Neural progenitor cell (in vitro differentiated cells): ENCODE results near the gene COL26A1. TPM values are rescaled to one million over a fixed set of nuclear protein-coding genes. Genes with fewer than 3 reads are reported as not detected.

Source experiments
- DNase-seq: peaks from one replicate; pipeline ENCODE4 v3.0.0-alpha.2; 2016; ENCODE audit warnings: low spot score
- H2AFZ ChIP-seq: fragments of 200-600 bp; sonication (generic); replicated peaks from 2 replicates; pipeline ENCODE4 v1.6.1; 2016; ENCODE audit warnings: antibody characterized with exemption
- H3F3A ChIP-seq: fragments of 200-600 bp; sonication (generic); 2 replicates; pipeline ENCODE4 v1.6.1; 2016; ENCODE audit warnings: antibody characterized with exemption, low read depth
- H3K27ac ChIP-seq: fragments of 200-600 bp; sonication (generic); 2 replicates; pipeline ENCODE4 v1.5.1; 2016; ENCODE audit warnings: mild to moderate bottlenecking
- H3K27me3 ChIP-seq: fragments of 200-600 bp; sonication (generic); 2 replicates; pipeline ENCODE4 v1.6.1; 2016; ENCODE audit warnings: mild to moderate bottlenecking, moderate library complexity
- H3K36me3 ChIP-seq: fragments of 200-600 bp; sonication (generic); 2 replicates; pipeline ENCODE4 v1.5.1; 2016
- H3K4me1 ChIP-seq: fragments of 200-600 bp; sonication (generic); 2 replicates; pipeline ENCODE4 v1.6.1; 2016; ENCODE audit warnings: mixed run types
- H3K4me2 ChIP-seq: fragments of 200-600 bp; sonication (generic); 2 replicates; pipeline ENCODE4 v1.6.1; 2016
- H3K4me3 ChIP-seq: fragments of 200-600 bp; sonication (generic); 2 replicates; pipeline ENCODE4 v1.5.1; 2016
- H3K79me2 ChIP-seq: fragments of 200-600 bp; sonication (generic); 2 replicates; pipeline ENCODE4 v1.6.1; 2016; ENCODE audit warnings: low read depth
- H3K9ac ChIP-seq: fragments of 200-600 bp; sonication (generic); 2 replicates; pipeline ENCODE4 v1.6.1; 2016
- H3K9me3 ChIP-seq: fragments of 200-600 bp; sonication (generic); 2 replicates; pipeline ENCODE4 v1.5.1; 2016; ENCODE audit warnings: low read depth
- H4K20me1 ChIP-seq: fragments of 200-600 bp; sonication (generic); 2 replicates; pipeline ENCODE4 v1.6.1; 2016; ENCODE audit warnings: low read depth
- H3K27ac Mint-ChIP-seq: 3 replicates; pipeline ENCODE4 v1.8.0; 2021; ENCODE audit warnings: mixed read lengths
- H3K27me3 Mint-ChIP-seq: 2 replicates; pipeline ENCODE4 v1.8.0; 2022; ENCODE audit warnings: low read depth, mild to moderate bottlenecking, inconsistent platforms, moderate library complexity, mixed read lengths; ENCODE audit not compliant: insufficient read depth
- H3K36me3 Mint-ChIP-seq: 3 replicates; pipeline ENCODE4 v1.8.0; 2021; ENCODE audit warnings: mixed read lengths
- H3K4me1 Mint-ChIP-seq: 3 replicates; pipeline ENCODE4 v1.8.0; 2021; ENCODE audit warnings: mixed read lengths
- H3K4me3 Mint-ChIP-seq: 3 replicates; pipeline ENCODE4 v1.8.0; 2021; ENCODE audit warnings: mild to moderate bottlenecking, moderate library complexity, mixed read lengths
- H3K9me3 Mint-ChIP-seq: 3 replicates; pipeline ENCODE4 v1.8.0; 2020; ENCODE audit warnings: mixed read lengths
- CTCF ChIP-seq: fragments of 200-600 bp; sonication (generic); IDR thresholded peaks from 2 replicates; pipeline ENCODE4 v1.5.1; 2017; ENCODE audit warnings: antibody characterized with exemption, mild to moderate bottlenecking
- EZH2 ChIP-seq: fragments of 200-600 bp; sonication (generic); IDR thresholded peaks from 2 replicates; pipeline ENCODE4 v1.6.1; 2017; ENCODE audit warnings: antibody characterized with exemption, mild to moderate bottlenecking, moderate library complexity
- EZH2phosphoT487 ChIP-seq: fragments of 200-600 bp; sonication (generic); IDR thresholded peaks from 2 replicates; pipeline ENCODE4 v1.6.1; 2017; ENCODE audit warnings: antibody characterized with exemption
- total RNA-seq: library from RNA; depleted of rRNA; stranded (reverse); fragments of >200 nt; gene quantifications from 2 replicates; pipeline ENCODE4 v1.2.3, GENCODE V29; 2015; ENCODE audit warnings: low replicate concordance

Gene COL26A1
- total RNA-seq, 1 donor from 2014 or later: 26.7 TPM

GRCh38 chr7:101422356-101423195 is 59.9 kb downstream of the COL26A1 start:
- Mint-ChIP-seq H3K27ac (no peak overlapping the region), H3K9me3 (peaks cover 2% of the 10 kb centered on the region), H3K4me3 (no peak overlapping the region), H3K36me3 (peaks cover 6% of the 10 kb centered on the region), H3K4me1 (peaks cover 32% of the 10 kb centered on the region), H3K27me3 (no peaks in the 10 kb centered on the region)
- H3K36me3 ChIP-seq: no peaks in the 10 kb centered on the region
- H3K4me1 ChIP-seq: no peaks in the 10 kb centered on the region
- no peak for DNase-seq
- no peak overlapping the region for H3K9ac ChIP-seq
- no peaks in the 10 kb centered on the region for H3K9me3 ChIP-seq
- H4K20me1 ChIP-seq: peaks cover 3% of the 10 kb centered on the region
- H3K27me3 ChIP-seq: no peaks in the 10 kb centered on the region
- no peak overlapping the region for H3K27ac ChIP-seq
- peaks cover 4% of the 10 kb centered on the region for H3F3A ChIP-seq
- no peak for TF ChIP-seq EZH2
- TF ChIP-seq EZH2phosphoT487: no peak
- TF ChIP-seq CTCF: no peak
- no peak overlapping the region for H3K4me3 ChIP-seq
- no peaks in the 10 kb centered on the region for H3K79me2 ChIP-seq
- H3K4me2 ChIP-seq: no peak overlapping the region
- H2AFZ ChIP-seq: no peak overlapping the region

- H3K4me2 ChIP-seq: no peak overlapping the region
- H3K36me3 Mint-ChIP-seq: peaks cover 6% of the 10 kb centered on the region
- H3F3A ChIP-seq: no peaks in the 10 kb centered on the region
- H3K27ac Mint-ChIP-seq: no peak overlapping the region
- no peak overlapping the region for H3K27ac ChIP-seq
- no peaks in the 10 kb centered on the region for H3K9me3 ChIP-seq
- H3K36me3 ChIP-seq: no peaks in the 10 kb centered on the region
- TF ChIP-seq EZH2phosphoT487 (no peak), CTCF (no peak), EZH2 (no peak)
- H3K9ac ChIP-seq: no peak overlapping the region
- H3K9me3 Mint-ChIP-seq: peaks cover 2% of the 10 kb centered on the region
- no peaks in the 10 kb centered on the region for H3K27me3 Mint-ChIP-seq
- H3K79me2 ChIP-seq: no peaks in the 10 kb centered on the region
- no peaks in the 10 kb centered on the region for H4K20me1 ChIP-seq
- no peaks in the 10 kb centered on the region for H3K4me1 ChIP-seq
- no peaks in the 10 kb centered on the region for H3K27me3 ChIP-seq
- peaks cover 12% of the 10 kb centered on the region for H3K4me1 Mint-ChIP-seq
- H3K4me3 Mint-ChIP-seq: no peak overlapping the region
- DNase-seq: no peak
- H3K4me3 ChIP-seq: no peak overlapping the region
- no peak overlapping the region for H2AFZ ChIP-seq
Measured at GRCh38 chr7:101426303-101427011, 63.8 kb downstream of the COL26A1 start.

- H3K4me1 ChIP-seq: no peaks in the 10 kb centered on the region
- H3K4me3 Mint-ChIP-seq: no peak overlapping the region
- H3K27me3 ChIP-seq: no peaks in the 10 kb centered on the region
- no peak for TF ChIP-seq EZH2
- H3K27ac ChIP-seq: no peak overlapping the region
- H3K27ac Mint-ChIP-seq: peak overlapping the region; percentile 35
- H3K79me2 ChIP-seq: no peaks in the 10 kb centered on the region
- H2AFZ ChIP-seq: no peak overlapping the region
- no peaks in the 10 kb centered on the region for H3F3A ChIP-seq
- DNase-seq: no peak
- no peaks in the 10 kb centered on the region for H3K36me3 ChIP-seq
- H3K4me2 ChIP-seq: no peak overlapping the region
- H3K9me3 ChIP-seq: no peaks in the 10 kb centered on the region
- H3K9me3 Mint-ChIP-seq: peaks cover 2% of the 10 kb centered on the region
- H3K4me3 ChIP-seq: no peak overlapping the region
- H3K36me3 Mint-ChIP-seq: peaks cover 7% of the 10 kb centered on the region
- H3K27me3 Mint-ChIP-seq: no peaks in the 10 kb centered on the region
- no peak overlapping the region for H3K9ac ChIP-seq
- no peaks in the 10 kb centered on the region for H4K20me1 ChIP-seq
- H3K4me1 Mint-ChIP-seq: peaks cover 3% of the 10 kb centered on the region
Measured at GRCh38 chr7:101428093-101428866, 65.6 kb downstream of the COL26A1 start.
